Activated T-helper 1 cell treated with Interleukin-2 at 50 U/mL for 16 hours (primary cell): Measurements from ENCODE around the gene ADCYAP1R1.

Experiments
- DNase-seq: peaks from one replicate; pipeline ENCODE4 v3.0.0-alpha.2; 2020; ENCODE audit warnings: low read depth

ADCYAP1R1 gene

DNA sequence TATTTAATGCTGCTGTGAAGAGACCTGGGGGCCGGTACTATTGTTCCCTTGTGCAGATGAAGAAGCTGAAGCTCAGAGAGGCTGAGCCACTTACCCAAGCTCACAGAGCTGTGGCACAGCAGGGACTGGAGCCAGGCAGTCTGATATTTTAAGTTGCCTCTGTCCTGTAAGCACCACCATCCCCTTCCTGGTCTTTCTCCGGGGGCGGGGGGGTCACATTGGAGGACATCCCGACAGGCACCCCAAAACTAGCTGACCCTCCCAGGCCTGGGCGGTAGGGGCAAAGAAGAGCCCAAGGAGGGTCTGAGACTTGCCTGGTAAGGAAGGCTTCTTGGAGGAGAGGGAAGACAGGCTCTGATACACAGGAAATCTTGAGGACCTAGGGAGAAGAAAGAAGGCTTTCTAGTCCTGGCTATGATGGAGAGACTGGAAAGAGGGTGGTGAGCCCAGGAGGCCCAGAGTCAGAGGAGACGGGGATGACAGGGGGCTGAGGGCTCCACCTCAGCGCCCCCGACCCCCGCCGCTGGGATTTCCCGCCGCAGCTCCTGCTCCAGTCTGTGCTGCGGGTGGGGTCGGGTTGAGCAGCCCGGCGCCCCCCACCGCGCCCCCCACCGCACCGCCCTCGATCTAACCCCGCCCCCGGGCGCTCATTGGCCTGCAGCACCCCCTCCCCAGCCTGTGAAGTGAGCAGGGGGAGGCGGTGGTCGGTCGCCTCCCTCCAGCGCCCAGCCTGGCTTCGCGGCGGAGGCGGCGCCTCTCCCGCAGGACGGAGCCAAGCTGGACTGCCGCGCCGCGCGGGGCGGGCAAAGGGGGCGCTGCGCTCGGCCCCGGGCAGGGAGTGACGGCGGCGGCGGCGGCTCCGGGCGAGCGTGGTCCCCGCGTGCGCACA lies at the start of gene ADCYAP1R1:
Gene ADCYAP1R1, plus strand, starts transcription at position 711 of the 889 bp plus-strand sequence. CDS start 10,957 bp downstream, outside the sequence.
- no peak for DNase-seq

GRCh38 chr7:31003097-31003496 lies 49.0 kb upstream of the ADCYAP1R1 start:
- DNase-seq = no peak

GRCh38 chr7:31003721-31004120 lies 48.4 kb upstream of the ADCYAP1R1 start:
- DNase-seq = no peak

GRCh38 chr7:31004393-31004792 lies 47.7 kb upstream of the ADCYAP1R1 start:
- no peak for DNase-seq

DNA sequence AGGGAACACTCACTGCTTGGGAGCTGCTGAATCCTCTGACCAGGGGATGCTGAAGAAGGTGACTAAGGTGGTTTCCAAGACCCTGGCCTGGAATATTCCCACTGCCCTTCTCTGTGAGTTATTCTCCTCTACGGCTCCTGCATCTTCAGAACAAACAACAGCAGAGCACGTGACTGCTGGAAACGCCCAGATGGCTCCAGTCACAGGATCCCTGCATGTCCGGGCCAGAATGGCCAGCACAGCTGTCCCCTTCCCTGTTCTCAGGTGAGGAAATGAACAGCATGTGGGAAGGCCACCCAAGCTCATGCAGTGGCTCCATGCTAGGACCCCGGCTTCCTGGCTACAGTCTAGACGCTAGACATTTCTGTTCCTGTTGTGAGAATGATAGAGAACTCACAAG lies 45.3 kb upstream of the ADCYAP1R1 start:
- no peak for DNase-seq

- DNase-seq = no peak
Measured at GRCh38 chr7:31007634-31008033, 44.5 kb upstream of the ADCYAP1R1 start.

GRCh38 chr7:31014826-31015225 lies 37.3 kb upstream of the ADCYAP1R1 start:
- DNase-seq = no peak

GRCh38 chr7:31017032-31017675 lies 35.0 kb upstream of the ADCYAP1R1 start:
- DNase-seq = no peak

DNA sequence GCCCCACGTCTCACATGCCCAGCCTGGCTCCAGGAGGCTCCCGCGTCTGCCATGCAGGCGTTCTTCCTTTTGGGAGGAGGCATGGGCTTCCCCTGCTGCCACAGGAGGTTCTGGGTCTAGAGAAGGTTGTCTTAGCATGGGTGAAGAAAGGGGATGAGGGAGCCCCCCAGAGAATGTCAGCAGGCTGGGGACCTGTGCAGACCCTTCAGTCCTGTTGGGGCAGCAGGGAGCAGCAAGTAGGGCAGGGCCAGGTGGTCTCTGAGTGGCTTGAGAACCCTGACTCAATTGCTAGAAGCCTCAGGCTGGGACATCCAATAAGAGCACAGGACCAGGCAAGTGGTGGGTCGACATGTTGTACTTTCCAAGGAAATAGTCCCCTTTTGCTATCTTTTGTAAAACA lies 34.4 kb upstream of the ADCYAP1R1 start:
- DNase-seq = no peak

GRCh38 chr7:31019509-31019908 lies 32.6 kb upstream of the ADCYAP1R1 start:
- DNase-seq = no peak

- no peak for DNase-seq
Measured at GRCh38 chr7:31020161-31020560, 31.9 kb upstream of the ADCYAP1R1 start.

GRCh38 chr7:31020652-31021051 lies 31.5 kb upstream of the ADCYAP1R1 start:
- DNase-seq = no peak

- DNase-seq = no peak
Measured at GRCh38 chr7:31022117-31022516, 30.0 kb upstream of the ADCYAP1R1 start.

- no peak for DNase-seq
Measured at GRCh38 chr7:31022726-31023125, 29.4 kb upstream of the ADCYAP1R1 start.

GRCh38 chr7:31023877-31024276 lies 28.2 kb upstream of the ADCYAP1R1 start:
- DNase-seq = no peak

- no peak for DNase-seq
Measured at GRCh38 chr7:31027161-31027965, 24.7 kb upstream of the ADCYAP1R1 start.

DNA sequence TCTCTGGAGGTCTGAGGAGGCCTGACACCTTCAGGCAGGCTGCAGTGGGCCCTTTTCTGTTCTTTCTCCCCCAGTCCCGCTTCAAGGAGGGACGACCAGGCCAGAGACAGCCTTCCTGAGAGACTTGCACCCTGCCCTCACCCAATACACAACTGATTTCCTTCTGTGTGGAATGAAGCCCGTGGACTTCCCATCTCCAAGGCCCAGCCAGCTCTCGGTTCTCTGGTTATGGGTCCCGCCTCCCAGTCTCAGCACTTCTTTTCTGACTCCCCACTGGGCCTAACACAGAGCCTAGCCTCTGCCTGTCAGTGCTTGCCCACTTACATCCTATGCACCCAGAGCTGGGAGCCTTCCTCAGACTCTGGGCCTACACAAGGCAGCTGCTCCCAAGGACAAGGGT lies 24.1 kb upstream of the ADCYAP1R1 start:
- DNase-seq = no peak

- DNase-seq = no peak
Measured at GRCh38 chr7:31028417-31028992, 23.6 kb upstream of the ADCYAP1R1 start.

DNA sequence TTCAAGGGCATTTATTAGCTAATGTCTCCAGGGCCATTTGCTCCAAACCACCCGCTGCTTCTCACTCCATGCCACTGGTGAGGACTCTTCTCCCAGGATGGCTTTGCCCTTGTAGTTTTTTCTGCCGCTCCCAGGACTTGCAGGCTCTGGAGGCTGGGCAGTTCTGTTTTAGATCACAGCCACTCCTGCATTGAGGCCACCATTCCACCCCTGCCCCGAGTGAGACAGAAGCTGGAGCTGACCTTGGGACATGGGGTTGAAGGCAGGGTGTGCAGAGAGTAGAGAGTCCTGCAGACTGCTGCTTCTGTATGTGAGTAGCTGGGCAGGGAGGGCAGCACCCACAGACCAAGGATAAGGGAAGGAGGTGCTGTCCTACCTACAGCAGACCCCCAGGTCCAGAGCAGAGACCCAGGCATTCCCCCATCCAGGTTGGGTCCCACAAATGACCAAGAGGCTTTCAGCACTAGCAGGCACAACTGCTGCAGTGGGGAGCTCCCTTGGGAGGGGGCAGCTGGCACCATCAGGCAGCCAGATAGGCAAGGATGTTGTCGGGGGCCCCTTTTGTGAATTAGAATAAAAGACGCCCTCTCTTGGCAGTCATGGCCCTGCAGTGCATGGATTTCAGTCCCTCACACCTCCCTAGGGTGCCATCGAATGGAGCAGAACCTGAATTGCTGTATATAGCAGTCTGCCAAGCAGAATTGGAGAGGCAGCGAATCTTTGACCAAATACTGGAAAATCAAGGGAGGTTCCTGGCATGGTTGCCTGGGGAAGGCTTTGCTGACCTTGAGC lies 22.7 kb upstream of the ADCYAP1R1 start:
- no peak for DNase-seq

DNA sequence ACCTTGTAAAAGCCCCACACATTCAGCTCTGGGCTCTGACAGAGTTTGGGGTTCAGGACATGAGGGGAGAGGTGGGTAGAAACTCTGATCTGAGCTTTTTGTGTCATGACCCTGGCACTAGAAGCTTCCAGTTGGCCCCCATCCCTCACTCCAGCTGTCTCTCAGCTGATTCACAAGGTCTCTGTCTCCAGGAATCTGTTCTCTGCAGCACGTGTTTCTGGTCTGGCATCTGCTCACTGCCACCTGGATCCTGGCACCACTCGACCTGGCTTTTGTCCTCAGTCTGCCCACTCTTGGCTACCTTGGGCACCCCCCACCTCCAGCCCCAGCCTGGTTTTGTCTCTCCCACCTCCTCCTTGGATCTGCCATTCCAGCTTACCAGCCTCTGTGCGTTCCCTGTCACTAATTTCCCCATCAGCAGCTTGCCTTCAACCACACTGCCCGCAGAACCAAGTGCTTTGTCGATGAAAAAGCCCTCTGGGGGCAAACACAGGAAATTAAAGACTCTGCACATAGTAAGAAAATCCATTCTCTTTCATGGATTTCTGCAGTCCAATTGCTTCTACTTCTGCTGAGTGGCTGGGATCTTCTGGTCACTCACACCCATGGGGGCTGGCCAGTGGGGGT lies 18.3 kb upstream of the ADCYAP1R1 start:
- no peak for DNase-seq

DNA sequence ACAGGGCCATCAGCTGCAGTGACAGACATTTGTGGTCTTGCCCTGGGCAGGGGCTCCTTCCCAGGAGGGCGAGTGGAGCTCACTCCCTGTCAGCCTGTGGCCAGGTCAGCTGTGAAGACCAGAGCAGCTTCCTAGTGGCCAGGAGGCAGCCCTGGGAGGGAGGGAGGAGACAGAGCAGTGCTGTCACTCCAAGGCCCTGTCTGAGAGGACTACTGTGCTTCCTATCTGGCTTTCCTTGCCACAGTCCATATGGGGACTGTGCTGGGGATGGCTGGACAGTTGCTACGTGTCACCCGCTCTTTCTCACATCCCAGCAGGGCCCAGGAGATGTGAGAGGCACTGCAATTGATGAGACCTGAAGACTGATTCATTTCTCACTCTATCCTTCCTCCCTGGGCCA lies 15.2 kb upstream of the ADCYAP1R1 start:
- DNase-seq = no peak
